HFF-Myc (cell line): ENCODE measurements around the gene ARHGEF4.

Source experiments
- DNase-seq: peaks from one replicate; pipeline ENCODE4 v3.0.0-alpha.2; 2011; ENCODE audit warnings: low read depth; ENCODE audit errors: extremely low read depth
- H3K4me3 ChIP-seq: replicated peaks from 2 replicates; pipeline ENCODE4 v1.5.1; 2011; ENCODE audit warnings: low read depth, mild to moderate bottlenecking, control low read depth, low read length
- TF ChIP-seq, protein P1 (sequence below): IDR thresholded peaks from 2 replicates; pipeline ENCODE4 v1.5.1; 2012; ENCODE audit warnings: mild to moderate bottlenecking, low read depth, low read length, control low read depth; ENCODE audit errors: missing control alignments

ARHGEF4 gene

DNA sequence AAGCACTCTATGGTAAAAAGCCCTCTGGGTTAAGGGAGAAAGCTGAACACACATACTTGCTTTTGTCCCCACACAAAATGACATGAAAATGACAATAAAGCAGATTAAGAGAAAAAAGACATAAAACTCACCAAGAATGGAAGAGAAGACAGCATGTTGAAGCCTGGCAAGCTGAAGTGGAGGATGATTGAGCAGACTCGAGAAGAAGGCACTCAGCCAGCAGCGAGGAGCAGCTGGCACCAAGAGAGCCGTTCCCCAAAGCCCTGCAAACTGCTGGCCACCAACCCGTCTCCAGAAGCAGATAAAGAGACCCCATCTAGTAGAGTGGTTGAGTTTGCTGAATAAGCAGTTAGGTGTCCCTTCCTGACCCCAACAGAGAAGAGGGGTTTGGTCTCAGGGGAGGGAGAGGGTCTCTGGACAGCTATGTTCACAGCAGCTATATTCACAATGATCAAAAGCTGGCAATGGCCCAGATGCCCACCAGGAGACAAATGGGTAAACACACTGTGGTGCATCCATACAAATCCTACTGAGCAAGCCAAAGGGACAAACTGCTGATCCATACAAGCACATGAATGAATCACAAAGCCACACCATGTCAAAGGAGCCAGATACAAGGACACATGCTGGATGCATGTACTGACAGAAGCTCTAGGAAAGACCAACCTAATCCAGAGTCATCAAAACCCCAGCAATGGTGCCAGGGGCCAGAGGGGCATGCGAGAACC lies 219.7 kb downstream of the ARHGEF4 start:
- H3K4me3 ChIP-seq = no peak overlapping the region
- TF ChIP-seq, protein P1, sequence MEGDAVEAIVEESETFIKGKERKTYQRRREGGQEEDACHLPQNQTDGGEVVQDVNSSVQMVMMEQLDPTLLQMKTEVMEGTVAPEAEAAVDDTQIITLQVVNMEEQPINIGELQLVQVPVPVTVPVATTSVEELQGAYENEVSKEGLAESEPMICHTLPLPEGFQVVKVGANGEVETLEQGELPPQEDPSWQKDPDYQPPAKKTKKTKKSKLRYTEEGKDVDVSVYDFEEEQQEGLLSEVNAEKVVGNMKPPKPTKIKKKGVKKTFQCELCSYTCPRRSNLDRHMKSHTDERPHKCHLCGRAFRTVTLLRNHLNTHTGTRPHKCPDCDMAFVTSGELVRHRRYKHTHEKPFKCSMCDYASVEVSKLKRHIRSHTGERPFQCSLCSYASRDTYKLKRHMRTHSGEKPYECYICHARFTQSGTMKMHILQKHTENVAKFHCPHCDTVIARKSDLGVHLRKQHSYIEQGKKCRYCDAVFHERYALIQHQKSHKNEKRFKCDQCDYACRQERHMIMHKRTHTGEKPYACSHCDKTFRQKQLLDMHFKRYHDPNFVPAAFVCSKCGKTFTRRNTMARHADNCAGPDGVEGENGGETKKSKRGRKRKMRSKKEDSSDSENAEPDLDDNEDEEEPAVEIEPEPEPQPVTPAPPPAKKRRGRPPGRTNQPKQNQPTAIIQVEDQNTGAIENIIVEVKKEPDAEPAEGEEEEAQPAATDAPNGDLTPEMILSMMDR = no peak
- DNase-seq = no peak

- H3K4me3 ChIP-seq = no peak overlapping the region
- no peak for DNase-seq
- TF ChIP-seq, protein P1 = no peak
These were observed 220.2 kb downstream of the ARHGEF4 start for GRCh38 chr2:131056932-131057287.

GRCh38 chr2:131058214-131058843 lies 221.6 kb downstream of the ARHGEF4 start:
- no peak overlapping the region for H3K4me3 ChIP-seq
- DNase-seq = no peak
- TF ChIP-seq, protein P1 = no peak

- no peak for DNase-seq
- H3K4me3 ChIP-seq = no peak overlapping the region
- TF ChIP-seq, protein P1 = no peak
These were observed 222.2 kb downstream of the ARHGEF4 start for GRCh38 chr2:131058920-131059319.

DNA sequence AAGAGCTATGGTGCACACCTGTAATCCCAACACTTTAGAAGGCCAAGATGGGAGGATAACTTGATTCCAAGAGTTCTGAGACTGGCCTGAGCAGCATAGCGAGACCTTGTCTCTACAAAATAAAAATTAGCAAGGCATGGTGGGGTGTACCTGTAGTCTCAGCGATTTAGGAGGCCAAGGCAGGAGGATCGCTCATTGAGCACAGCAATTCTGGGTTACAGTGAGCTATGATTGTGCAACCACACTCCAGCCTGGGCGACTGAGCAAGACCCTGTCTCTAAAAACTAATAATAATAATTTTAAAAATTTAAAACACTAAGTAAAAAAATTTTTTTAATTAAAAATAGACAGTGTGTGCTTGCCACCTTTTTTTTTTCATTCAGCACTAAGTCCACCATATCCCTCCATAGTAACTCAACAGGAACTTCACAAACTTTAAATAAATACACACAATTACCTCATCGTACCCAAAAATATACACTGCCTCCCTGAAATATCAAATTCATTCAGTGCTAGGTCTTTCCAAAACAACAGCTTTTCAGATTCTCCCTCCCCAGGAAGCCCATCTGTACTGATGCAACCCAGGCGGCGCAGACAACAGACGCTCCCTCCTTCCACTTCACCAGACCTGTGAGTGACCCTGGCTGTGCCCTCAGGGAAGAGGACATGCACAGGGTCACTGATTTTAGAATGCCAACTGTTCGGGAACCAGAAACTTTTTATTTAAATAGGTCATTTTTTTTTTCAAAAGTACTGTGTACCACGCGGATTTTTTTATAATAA lies 227.0 kb downstream of the ARHGEF4 start:
- DNase-seq = no peak
- no peak overlapping the region for H3K4me3 ChIP-seq
- TF ChIP-seq, protein P1 = no peak

- no peak overlapping the region for H3K4me3 ChIP-seq
- DNase-seq = no peak
- TF ChIP-seq, protein P1 = no peak
These were observed 228.1 kb downstream of the ARHGEF4 start for GRCh38 chr2:131064589-131065512.
